GM20000 (cell line): ENCODE data around the gene NEXMIF.
"Not testable (repeated sequence)": the region's sequence is repeated elsewhere in the genome, so short reads cannot be mapped to it uniquely, and the experiment has no call there.

ENCODE experiments used
- DNase-seq: peaks from one replicate; pipeline ENCODE4 v3.0.0; 2012; ENCODE audit warnings: low spot score
- TF ChIP-seq, protein P1 (sequence below): IDR thresholded peaks from 2 replicates; pipeline ENCODE4 v1.5.1; 2012; ENCODE audit warnings: mild to moderate bottlenecking, control low read depth; ENCODE audit errors: extremely low read depth, missing control alignments

The NEXMIF gene

GRCh38 chrX:74925225-74926088, at the start of gene NEXMIF:
Gene NEXMIF, minus strand, starts transcription at chrX:74925452.
- TF ChIP-seq, protein P1, sequence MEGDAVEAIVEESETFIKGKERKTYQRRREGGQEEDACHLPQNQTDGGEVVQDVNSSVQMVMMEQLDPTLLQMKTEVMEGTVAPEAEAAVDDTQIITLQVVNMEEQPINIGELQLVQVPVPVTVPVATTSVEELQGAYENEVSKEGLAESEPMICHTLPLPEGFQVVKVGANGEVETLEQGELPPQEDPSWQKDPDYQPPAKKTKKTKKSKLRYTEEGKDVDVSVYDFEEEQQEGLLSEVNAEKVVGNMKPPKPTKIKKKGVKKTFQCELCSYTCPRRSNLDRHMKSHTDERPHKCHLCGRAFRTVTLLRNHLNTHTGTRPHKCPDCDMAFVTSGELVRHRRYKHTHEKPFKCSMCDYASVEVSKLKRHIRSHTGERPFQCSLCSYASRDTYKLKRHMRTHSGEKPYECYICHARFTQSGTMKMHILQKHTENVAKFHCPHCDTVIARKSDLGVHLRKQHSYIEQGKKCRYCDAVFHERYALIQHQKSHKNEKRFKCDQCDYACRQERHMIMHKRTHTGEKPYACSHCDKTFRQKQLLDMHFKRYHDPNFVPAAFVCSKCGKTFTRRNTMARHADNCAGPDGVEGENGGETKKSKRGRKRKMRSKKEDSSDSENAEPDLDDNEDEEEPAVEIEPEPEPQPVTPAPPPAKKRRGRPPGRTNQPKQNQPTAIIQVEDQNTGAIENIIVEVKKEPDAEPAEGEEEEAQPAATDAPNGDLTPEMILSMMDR, result no peak
- peak; percentile 52 for DNase-seq

DNA sequence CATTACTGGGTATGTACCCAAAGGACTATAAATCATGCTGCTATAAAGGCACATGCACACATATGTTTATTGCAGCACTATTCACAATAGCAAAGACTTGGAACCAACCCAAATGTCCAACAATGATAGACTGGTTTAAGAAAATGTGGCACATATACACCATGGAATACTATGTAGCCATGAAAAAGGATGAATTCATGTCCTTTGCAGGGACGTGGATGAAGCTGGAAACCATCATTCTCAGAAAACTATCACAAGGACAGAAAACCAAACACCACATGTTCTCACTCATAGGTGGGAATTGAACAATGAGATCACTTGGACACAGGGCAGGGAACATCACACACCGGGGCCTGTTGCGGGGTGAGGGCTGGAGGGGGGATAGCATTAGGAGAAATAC, 36.7 kb upstream of the NEXMIF start:
- not testable (repeated sequence) for DNase-seq

DNA sequence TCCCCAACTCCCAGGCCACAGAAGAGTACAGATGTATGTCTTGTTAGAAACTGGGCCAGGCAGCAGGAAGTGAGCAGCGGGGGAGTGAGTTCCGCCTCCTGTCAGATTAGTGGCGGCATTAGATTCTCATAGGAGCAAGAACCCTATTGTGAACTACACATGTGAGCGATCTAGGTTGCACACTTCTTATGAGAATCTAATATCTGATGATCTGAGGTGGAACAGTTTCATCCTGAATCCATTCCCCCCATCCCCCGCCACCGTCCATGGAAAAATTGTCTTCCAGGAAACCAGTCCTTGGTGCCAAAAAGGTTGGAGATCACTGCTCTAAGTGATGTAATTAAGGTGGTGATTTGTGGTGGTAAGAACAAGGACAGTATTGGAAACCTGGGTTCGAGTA, 24.5 kb upstream of the NEXMIF start:
- DNase-seq, result no peak
- TF ChIP-seq, protein P1, result no peak

DNA sequence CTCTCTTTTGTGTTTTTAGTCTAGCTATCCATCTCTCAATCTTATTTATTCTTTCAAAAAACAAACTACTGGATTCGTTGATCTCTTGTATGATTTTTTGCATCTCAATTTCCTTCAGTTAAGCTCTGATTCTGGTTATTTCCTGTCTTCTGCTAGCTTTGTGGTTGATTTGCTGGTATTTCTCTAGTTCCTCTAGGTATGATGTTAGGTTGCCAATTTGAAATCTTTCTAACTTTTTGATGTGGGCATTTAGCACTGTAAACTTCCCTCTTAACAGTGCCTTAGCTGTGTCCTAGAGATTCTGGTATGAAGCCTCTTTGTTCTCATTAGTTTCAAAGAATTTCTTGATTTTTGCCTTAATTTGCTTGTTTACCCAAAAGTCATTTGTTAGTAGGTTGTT, 15.2 kb upstream of the NEXMIF start:
- DNase-seq, result no peak
- TF ChIP-seq, protein P1, result no peak

DNA sequence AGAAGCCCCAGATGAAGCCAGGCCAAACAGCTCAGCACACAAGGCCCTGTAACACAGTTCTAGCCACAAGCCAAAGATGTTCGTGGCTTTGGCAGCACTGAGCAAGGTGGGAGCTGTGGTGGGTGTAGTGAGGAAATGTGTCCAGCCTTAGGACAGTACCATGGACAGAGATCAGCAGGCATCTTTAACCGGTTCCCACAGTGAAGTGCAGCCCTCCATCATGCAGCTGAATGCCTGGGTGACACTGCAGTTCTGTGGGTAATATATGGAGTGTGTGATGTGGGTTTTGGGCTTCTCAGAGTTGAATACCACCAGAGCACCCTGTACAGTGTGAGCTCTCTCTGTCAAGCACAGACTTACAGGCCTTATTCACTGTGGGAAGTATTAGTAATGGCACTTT, 6.0 kb upstream of the NEXMIF start:
- DNase-seq, result no peak
- TF ChIP-seq, protein P1, result no peak

- DNase-seq, result peak; percentile 46
- TF ChIP-seq, protein P1, result no peak
Measured at GRCh38 chrX:74924449-74925224, 615 bp downstream of the NEXMIF start.

GRCh38 chrX:74923942-74924448, 1.3 kb downstream of the NEXMIF start:
- peak; percentile 16 for DNase-seq
- TF ChIP-seq, protein P1, result no peak
